Measurements from ENCODE around the gene GRB2.
"Not testable (repeated sequence)": the region's sequence is repeated elsewhere in the genome, so short reads cannot be mapped to it uniquely, and the experiment has no call there.

GRB2 gene

DNA sequence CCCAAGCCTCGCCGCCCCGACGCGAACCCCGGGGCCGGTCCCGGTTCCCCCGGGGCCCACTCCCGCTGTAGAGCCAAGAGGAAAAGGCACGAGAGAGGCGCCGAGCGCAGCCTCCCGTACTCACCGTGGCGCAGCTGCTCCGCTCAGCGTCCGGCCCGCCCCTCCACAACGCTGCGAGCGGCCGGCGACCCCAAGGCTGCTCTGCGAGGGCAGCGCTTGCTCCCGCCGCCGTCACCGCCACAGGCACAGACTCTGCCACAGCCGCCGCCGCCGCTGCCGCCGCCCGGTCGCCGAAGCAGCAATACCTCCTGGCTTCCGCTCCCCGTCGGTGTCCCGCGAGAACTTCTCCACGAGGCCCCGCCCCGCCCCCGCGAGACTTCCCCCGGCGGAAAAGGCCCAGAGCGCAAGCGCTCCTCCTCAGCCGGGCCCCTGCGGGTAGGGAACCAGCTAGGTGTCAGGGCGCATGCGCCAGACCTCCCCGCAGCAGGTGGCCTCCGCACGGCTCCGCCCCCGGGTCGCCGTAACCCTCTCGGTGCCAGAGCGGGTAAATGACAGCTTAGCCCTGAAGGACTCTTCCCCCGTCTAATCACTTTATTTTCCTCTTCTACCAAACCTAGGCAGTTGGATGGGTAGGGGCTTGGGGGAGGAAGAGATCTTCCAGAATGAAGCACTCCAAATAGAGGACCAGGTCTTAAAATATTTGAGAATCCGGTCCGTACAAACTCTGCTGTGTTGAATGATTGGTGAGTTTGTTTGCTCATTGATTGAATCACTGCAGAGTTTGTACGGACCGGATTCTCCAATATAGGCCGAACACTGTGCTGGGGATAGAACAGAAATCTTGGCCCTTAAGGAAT, at the start of gene GRB2:
Gene GRB2, minus strand, starts transcription at position 314 of the 857 bp plus-strand sequence. CDS start 12,050 bp downstream, outside the sequence.
- peak; percentile 99 for DNase-seq

DNA sequence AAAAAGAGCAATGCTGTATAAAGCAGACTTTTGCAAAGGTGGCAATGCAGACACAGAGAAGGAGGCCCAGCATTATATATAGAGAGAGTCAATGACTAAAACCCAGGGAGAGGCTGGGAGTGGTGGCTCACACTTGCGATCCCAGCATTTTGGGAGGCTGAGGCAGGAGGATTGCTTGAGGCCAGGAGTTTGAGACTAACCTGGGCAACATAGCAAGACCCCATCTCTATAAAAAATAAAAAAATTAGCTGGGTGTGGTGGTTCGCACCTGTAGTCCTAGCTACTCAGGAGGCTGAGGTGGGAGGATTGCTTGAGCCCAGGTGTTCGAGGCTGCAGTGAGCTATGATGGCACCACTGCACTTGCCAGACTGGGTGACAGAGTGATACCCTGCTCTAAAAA, 49.2 kb upstream of the GRB2 start:
- DNase-seq, result not testable (repeated sequence)

DNA sequence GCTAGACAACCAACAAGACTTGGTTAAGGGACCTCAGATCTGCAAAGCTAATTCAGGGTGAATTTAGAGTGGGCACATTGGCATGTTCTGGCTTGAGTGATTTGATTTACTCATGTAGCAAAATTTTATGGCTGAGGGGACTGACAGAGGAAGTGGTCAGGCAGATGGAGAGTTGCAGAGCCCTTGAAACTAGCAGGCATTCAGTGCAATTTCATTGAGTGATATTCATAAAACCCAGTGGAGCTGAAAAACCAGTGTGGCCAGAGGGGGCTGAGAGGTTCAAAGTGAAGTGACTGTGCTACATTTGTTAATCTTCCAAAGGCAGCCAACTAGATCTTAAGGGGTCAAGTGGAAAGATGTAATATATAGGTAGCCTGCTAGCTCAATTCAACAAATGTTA, 48.7 kb upstream of the GRB2 start:
- DNase-seq, result no peak

DNA sequence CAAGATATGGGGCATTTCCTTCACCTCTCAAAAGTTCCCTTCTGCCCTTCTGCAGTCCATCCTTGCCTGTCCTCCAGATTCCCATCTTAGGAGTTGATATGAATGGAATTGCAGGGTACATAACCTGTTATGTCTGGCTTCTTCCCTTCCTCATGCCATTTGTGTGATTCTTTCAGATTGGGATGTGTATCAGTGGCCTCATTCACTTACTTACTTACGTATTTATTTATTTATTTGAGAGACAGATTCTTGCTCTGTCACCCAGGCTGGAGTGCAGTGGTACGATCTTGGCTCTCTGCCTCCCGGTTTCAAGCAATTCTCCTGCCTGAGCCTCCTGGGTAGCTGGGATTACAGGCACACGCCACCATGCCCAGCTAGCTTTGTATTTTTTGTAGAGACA, 44.8 kb upstream of the GRB2 start:
- DNase-seq, result no peak

- no peak for DNase-seq
These were observed 42.7 kb upstream of the GRB2 start for GRCh38 chr17:75447951-75448856.

DNA sequence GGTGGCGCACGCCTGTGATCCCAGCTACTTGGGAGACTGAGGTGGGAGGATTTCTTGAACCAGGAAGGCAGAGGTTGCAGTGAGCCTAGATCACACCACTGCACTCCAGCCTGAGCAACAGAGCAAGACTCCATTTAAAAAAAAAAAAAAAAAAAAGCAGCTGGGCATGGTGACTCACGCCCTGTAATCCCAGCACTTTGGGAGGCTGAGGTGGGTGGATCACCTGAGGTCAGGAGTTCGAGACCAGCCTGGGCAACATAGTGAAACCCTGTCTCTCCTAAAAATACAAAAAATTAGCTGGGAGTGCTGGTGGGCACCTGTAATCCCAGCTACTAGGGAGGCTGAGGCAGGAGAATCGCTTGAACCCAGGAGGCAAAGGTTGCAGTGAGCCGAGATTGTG, 40.4 kb upstream of the GRB2 start:
- not testable (repeated sequence) for DNase-seq

- no peak for DNase-seq
These were observed 39.8 kb upstream of the GRB2 start for GRCh38 chr17:75445296-75445695.

- DNase-seq, result no peak
These were observed 37.0 kb upstream of the GRB2 start for GRCh38 chr17:75442168-75443103.

GRCh38 chr17:75440738-75441448, 35.4 kb upstream of the GRB2 start:
- no peak for DNase-seq

GRCh38 chr17:75439287-75439686, 33.8 kb upstream of the GRB2 start:
- no peak for DNase-seq

DNA sequence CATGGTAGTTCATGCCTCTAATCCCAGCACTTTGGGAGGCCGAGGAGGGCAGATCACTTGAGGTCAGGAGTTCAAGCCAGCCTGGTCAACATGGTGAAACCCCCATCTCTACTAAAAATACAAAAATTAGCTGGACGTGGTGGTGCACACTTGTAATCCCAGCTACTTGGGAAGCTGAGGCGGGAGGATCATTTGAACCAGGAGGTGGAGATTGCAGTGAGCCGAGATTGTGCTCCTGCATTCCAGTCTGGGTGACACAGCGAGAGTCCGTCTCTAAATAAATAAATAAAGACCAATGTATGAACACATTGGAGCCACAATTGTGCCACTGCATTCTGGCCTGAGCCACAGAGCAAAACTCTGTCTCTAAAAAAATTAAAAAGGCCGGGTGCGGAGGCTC, 31.9 kb upstream of the GRB2 start:
- DNase-seq, result not testable (repeated sequence)

- DNase-seq, result not testable (repeated sequence)
These were observed 29.0 kb upstream of the GRB2 start for GRCh38 chr17:75434433-75434832.

GRCh38 chr17:75433218-75433783, 27.8 kb upstream of the GRB2 start:
- no peak for DNase-seq

DNA sequence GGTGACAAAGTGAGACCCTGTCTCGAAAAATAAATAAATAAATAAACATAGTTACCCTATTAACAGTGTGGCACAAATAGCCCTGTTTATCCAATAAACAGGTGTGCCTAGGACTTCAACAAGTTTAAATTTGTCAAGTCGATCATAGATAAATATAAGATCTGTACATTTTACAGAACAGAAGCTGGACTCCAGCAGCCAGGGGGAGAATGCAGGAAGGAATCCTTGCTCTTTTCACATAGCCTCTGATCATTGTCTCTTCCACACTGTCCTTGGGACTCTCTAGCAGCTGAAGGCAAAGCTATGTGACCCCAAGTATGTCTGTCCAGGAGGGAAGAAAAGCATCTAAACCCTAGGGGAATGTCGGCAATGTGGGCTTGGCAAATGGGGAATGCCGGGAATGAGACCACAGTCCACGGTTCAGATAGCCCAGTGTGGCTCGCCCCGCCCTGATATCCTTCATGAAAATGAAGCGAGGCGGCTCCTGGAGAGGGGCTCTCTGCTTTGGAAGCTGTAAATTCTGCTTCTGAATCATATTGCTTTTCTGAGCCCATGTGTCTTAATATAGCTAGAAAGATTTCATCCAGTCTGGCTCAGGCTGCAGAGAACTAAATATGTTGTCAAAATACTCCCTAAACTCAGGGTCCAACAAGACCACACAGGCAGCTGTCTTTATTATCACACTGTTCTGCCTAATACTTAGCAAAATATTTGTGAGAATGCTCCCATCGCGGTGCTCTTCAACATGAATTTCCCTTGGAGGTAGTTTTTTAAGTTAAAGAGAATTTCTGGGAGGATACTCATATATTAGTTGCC, 24.9 kb upstream of the GRB2 start:
- peak; percentile 71 for DNase-seq

DNA sequence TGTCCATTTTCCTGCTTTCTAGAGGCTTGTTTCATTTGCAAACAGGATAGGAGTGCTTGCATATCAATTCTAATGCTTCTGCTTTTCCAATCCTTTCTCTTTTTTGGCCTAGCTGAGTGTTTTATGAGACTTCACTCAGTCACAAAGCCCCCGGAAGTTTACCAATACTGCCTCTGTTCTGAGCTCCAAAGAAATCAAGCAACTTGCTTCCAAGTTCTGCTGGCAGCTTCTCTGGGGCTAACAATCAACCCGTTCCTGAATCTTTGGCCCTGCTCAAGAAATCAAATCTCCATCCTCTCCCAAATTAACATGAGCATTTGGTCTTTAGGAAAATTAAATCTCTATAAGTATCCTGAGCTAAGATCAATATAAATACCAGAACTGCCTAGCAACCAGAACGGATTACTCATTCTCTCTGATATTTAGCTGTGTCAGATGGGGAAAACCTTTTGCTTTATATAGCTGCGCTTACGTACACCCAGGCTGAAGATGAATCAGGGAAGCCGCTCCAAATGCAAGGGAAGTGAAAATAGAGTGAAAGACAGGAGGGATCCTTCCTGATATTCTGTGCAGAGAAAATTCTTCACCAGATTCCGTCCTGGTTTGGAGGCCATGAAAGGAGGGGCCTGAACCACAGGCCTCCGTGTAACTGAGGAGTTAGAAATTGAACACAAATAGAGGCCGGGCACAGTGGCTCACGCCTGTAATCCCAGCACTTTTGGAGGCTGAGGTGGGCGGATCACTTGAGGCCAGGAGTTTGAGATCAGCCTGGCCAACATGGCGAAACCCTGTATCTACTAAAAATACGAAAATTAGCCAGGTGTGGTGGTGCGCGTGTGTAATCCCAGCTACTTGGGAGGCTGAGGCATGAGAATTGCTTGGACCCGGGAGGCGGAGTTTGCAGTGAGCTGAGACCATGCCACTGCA, 23.3 kb upstream of the GRB2 start:
- peak; percentile 87 for DNase-seq

DNA sequence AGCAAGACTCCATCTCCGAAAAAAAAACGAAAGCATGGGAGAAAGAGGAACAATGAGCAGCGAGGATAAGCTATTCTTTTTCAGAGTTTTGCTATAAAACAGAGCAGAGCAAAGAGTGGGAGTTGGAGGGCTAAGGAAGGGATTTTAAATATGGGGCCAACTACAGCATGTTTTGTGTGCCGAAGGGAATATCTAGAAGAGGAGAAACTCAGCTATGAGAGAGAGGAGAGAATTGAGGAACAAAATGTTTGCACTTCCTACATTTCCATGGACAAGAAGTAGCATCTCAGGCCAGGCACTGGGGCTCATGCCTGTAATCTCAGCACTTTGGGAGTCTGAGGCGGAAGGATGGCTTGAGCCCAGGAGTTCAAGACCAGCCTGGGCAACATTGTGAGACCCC, 13.1 kb upstream of the GRB2 start:
- DNase-seq, result no peak

GRCh38 chr17:75417054-75417580, 11.6 kb upstream of the GRB2 start:
- DNase-seq, result no peak

DNA sequence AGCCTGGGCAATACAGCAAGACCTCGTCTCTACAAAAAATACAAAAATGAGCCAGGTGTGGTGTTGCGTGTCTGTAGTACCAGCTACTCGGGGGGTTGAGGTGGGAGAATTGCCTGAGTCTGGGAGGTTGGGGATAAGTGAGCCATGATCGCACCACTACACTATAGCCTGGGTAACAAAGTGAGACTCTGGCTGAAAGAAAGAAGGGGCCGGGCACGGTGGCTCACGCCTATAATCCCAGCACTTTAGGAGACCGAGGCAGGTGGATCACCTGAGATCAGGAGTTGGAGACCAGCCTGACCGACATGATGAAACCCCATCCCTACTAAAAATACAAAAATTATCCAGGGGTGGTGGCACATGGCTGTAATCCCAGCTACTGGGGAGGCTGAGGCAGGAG, 10.5 kb upstream of the GRB2 start:
- DNase-seq, result no peak

DNA sequence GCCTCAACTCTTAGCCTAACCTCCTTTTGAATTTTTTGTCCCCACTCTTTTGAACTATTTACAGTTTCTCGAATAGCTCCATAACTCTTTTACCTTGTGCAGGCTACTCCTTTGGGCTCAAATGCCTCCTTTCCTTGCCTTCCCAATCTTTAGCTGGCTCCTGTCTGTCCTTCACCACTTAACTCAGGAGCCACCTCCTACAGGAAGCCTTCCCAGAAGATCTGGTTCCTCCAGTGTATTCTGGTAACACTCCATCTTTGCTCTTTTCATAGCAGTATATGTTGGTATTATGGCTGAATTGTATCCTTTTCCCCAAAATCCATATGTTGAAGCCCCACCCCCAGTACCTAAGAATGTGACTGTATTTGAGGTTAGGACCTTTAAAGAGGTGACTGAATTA, 9.0 kb upstream of the GRB2 start:
- DNase-seq, result no peak

All from femur (tissue), 1 donor.